T-helper 2 cell treated with Interferon-gamma antibody and Interleukin-4, amounts not matched to agents 5 μg/mL and 100 μg/mL, for 36 hours (primary cell): ENCODE data around the gene DROSHA.

Experiments
- DNase-seq: peaks from one replicate; pipeline ENCODE4 v3.0.0; 2021; ENCODE audit warnings: low spot score
- H3K27ac Mint-ChIP-seq: one replicate; pipeline ENCODE4 v1.8.0; 2021; ENCODE audit warnings: mild to moderate bottlenecking, mixed read lengths
- H3K27me3 Mint-ChIP-seq: one replicate; pipeline ENCODE4 v1.8.0; 2021; ENCODE audit warnings: low read depth, mixed read lengths
- H3K36me3 Mint-ChIP-seq: one replicate; pipeline ENCODE4 v1.8.0; 2021; ENCODE audit warnings: low read depth, mixed read lengths
- H3K4me1 Mint-ChIP-seq: one replicate; pipeline ENCODE4 v1.8.0; 2021; ENCODE audit warnings: low read depth, mixed read lengths
- H3K4me3 Mint-ChIP-seq: one replicate; pipeline ENCODE4 v1.8.0; 2022; ENCODE audit warnings: mild to moderate bottlenecking, moderate library complexity, mixed read lengths
- H3K9me3 Mint-ChIP-seq: one replicate; pipeline ENCODE4 v1.8.0; 2021; ENCODE audit warnings: mixed read lengths

Gene DROSHA

GRCh38 chr5:31496301-31496700, 35.6 kb downstream of the DROSHA start:
- Mint-ChIP-seq H3K4me3 (no peak overlapping the region), H3K27ac (no peak overlapping the region), H3K36me3 (peaks cover 55% of the 10 kb centered on the region), H3K4me1 (no peaks in the 10 kb centered on the region), H3K9me3 (no peaks in the 10 kb centered on the region), H3K27me3 (no peaks in the 10 kb centered on the region)
- DNase-seq, result no peak

- Mint-ChIP-seq H3K9me3 (no peaks in the 10 kb centered on the region), H3K4me3 (no peak overlapping the region), H3K27me3 (no peaks in the 10 kb centered on the region), H3K27ac (no peak overlapping the region), H3K4me1 (no peaks in the 10 kb centered on the region), H3K36me3 (peaks cover 54% of the 10 kb centered on the region)
- DNase-seq, result no peak
Observed at GRCh38 chr5:31495336-31495735, 36.6 kb downstream of the DROSHA start.

- Mint-ChIP-seq H3K9me3 (no peaks in the 10 kb centered on the region), H3K36me3 (peaks cover 57% of the 10 kb centered on the region), H3K27me3 (no peaks in the 10 kb centered on the region), H3K27ac (no peak overlapping the region), H3K4me3 (no peak overlapping the region), H3K4me1 (no peaks in the 10 kb centered on the region)
- no peak for DNase-seq
Observed at GRCh38 chr5:31492869-31493268, 39.0 kb downstream of the DROSHA start.

- no peaks in the 10 kb centered on the region for H3K9me3 Mint-ChIP-seq
- H3K4me3 Mint-ChIP-seq, result no peak overlapping the region
- no peaks in the 10 kb centered on the region for H3K27me3 Mint-ChIP-seq
- peaks cover 57% of the 10 kb centered on the region for H3K36me3 Mint-ChIP-seq
- peaks cover 3% of the 10 kb centered on the region for H3K4me1 Mint-ChIP-seq
- no peak for DNase-seq
- no peak overlapping the region for H3K27ac Mint-ChIP-seq
Observed at GRCh38 chr5:31487506-31487905, 44.4 kb downstream of the DROSHA start.

- Mint-ChIP-seq H3K27me3 (no peaks in the 10 kb centered on the region), H3K4me3 (no peak overlapping the region), H3K9me3 (no peaks in the 10 kb centered on the region), H3K27ac (no peak overlapping the region), H3K36me3 (peaks cover 59% of the 10 kb centered on the region), H3K4me1 (peaks cover 3% of the 10 kb centered on the region)
- no peak for DNase-seq
Observed at GRCh38 chr5:31486441-31486840, 45.5 kb downstream of the DROSHA start.

- H3K4me3 Mint-ChIP-seq, result no peak overlapping the region
- no peaks in the 10 kb centered on the region for H3K9me3 Mint-ChIP-seq
- DNase-seq, result no peak
- no peaks in the 10 kb centered on the region for H3K27me3 Mint-ChIP-seq
- H3K27ac Mint-ChIP-seq, result no peak overlapping the region
- peaks cover 55% of the 10 kb centered on the region for H3K36me3 Mint-ChIP-seq
- H3K4me1 Mint-ChIP-seq, result peaks cover 3% of the 10 kb centered on the region
Observed at GRCh38 chr5:31485376-31486207, 46.3 kb downstream of the DROSHA start.

- no peaks in the 10 kb centered on the region for H3K9me3 Mint-ChIP-seq
- H3K4me1 Mint-ChIP-seq, result peaks cover 3% of the 10 kb centered on the region
- peaks cover 44% of the 10 kb centered on the region for H3K36me3 Mint-ChIP-seq
- H3K27ac Mint-ChIP-seq, result no peak overlapping the region
- no peak overlapping the region for H3K4me3 Mint-ChIP-seq
- no peak for DNase-seq
- H3K27me3 Mint-ChIP-seq, result no peaks in the 10 kb centered on the region
Observed at GRCh38 chr5:31481531-31482165, 50.2 kb downstream of the DROSHA start.

- DNase-seq, result no peak
- no peaks in the 10 kb centered on the region for H3K27me3 Mint-ChIP-seq
- H3K27ac Mint-ChIP-seq, result no peak overlapping the region
- H3K4me1 Mint-ChIP-seq, result no peaks in the 10 kb centered on the region
- peaks cover 36% of the 10 kb centered on the region for H3K36me3 Mint-ChIP-seq
- no peaks in the 10 kb centered on the region for H3K9me3 Mint-ChIP-seq
- no peak overlapping the region for H3K4me3 Mint-ChIP-seq
Observed at GRCh38 chr5:31479706-31480105, 52.2 kb downstream of the DROSHA start.

GRCh38 chr5:31478901-31479300, 53.0 kb downstream of the DROSHA start:
- Mint-ChIP-seq H3K9me3 (no peaks in the 10 kb centered on the region), H3K4me1 (no peaks in the 10 kb centered on the region), H3K27ac (no peak overlapping the region), H3K36me3 (peaks cover 33% of the 10 kb centered on the region), H3K4me3 (no peak overlapping the region), H3K27me3 (no peaks in the 10 kb centered on the region)
- DNase-seq, result no peak

GRCh38 chr5:31477971-31478370, 53.9 kb downstream of the DROSHA start:
- Mint-ChIP-seq H3K27ac (no peak overlapping the region), H3K9me3 (no peaks in the 10 kb centered on the region), H3K36me3 (peaks cover 31% of the 10 kb centered on the region), H3K4me1 (no peaks in the 10 kb centered on the region), H3K4me3 (no peak overlapping the region), H3K27me3 (no peaks in the 10 kb centered on the region)
- DNase-seq, result no peak

GRCh38 chr5:31477516-31477915, 54.4 kb downstream of the DROSHA start:
- peaks cover 32% of the 10 kb centered on the region for H3K36me3 Mint-ChIP-seq
- H3K27ac Mint-ChIP-seq, result no peak overlapping the region
- H3K27me3 Mint-ChIP-seq, result no peaks in the 10 kb centered on the region

GRCh38 chr5:31476738-31477141, 55.2 kb downstream of the DROSHA start:
- no peak overlapping the region for H3K27ac Mint-ChIP-seq
- no peak overlapping the region for H3K4me3 Mint-ChIP-seq
- DNase-seq, result no peak
- no peaks in the 10 kb centered on the region for H3K9me3 Mint-ChIP-seq
- peaks cover 31% of the 10 kb centered on the region for H3K36me3 Mint-ChIP-seq
- no peaks in the 10 kb centered on the region for H3K4me1 Mint-ChIP-seq
- H3K27me3 Mint-ChIP-seq, result no peaks in the 10 kb centered on the region

More at GRCh38 chr5:31477516-31477915, 54.4 kb downstream of the DROSHA start:
- no peak for DNase-seq
- no peaks in the 10 kb centered on the region for H3K9me3 Mint-ChIP-seq
- no peak overlapping the region for H3K4me3 Mint-ChIP-seq
- no peaks in the 10 kb centered on the region for H3K4me1 Mint-ChIP-seq

GRCh38 chr5:31471916-31472315, 60.0 kb downstream of the DROSHA start:
- Mint-ChIP-seq H3K27me3 (no peaks in the 10 kb centered on the region), H3K9me3 (no peaks in the 10 kb centered on the region), H3K27ac (no peak overlapping the region), H3K4me3 (no peak overlapping the region), H3K36me3 (peaks cover 37% of the 10 kb centered on the region), H3K4me1 (no peaks in the 10 kb centered on the region)
- no peak for DNase-seq

GRCh38 chr5:31471040-31471439, 60.9 kb downstream of the DROSHA start:
- H3K4me3 Mint-ChIP-seq, result no peak overlapping the region
- no peaks in the 10 kb centered on the region for H3K4me1 Mint-ChIP-seq
- H3K36me3 Mint-ChIP-seq, result peaks cover 44% of the 10 kb centered on the region
- H3K27me3 Mint-ChIP-seq, result no peaks in the 10 kb centered on the region
- H3K27ac Mint-ChIP-seq, result no peak overlapping the region
- no peaks in the 10 kb centered on the region for H3K9me3 Mint-ChIP-seq
- no peak for DNase-seq
